HG03571 (cell line): ENCODE results near the gene UBE3A.
"Not testable (repeated sequence)": the region's sequence is repeated elsewhere in the genome, so short reads cannot be mapped to it uniquely, and the experiment has no call there.

Experiments
- ATAC-seq: cut with Tn5 transposase; IDR thresholded peaks from one replicate; pipeline ENCODE4 v1.9.1; 2021; ENCODE audit not compliant: unreplicated experiment

UBE3A gene

GRCh38 chr15:25438601-25439368, at the start of gene UBE3A:
Gene UBE3A, minus strand, starts transcription at chr15:25439024. Its CDS starts 29,917 bp downstream, at chr15:25409107.
- peak; percentile 90 for ATAC-seq

GRCh38 chr15:25487226-25487884, 48.5 kb upstream of the UBE3A start:
- no peak for ATAC-seq

GRCh38 chr15:25486051-25486450, 47.2 kb upstream of the UBE3A start:
- ATAC-seq: no peak

GRCh38 chr15:25481208-25481859, 42.5 kb upstream of the UBE3A start:
- no peak for ATAC-seq

- ATAC-seq: no peak
Measured at GRCh38 chr15:25478313-25478712, 39.5 kb upstream of the UBE3A start.

GRCh38 chr15:25477816-25478215, 39.0 kb upstream of the UBE3A start:
- ATAC-seq: no peak

- no peak for ATAC-seq
Measured at GRCh38 chr15:25474251-25474650, 35.4 kb upstream of the UBE3A start.

GRCh38 chr15:25470230-25470629, 31.4 kb upstream of the UBE3A start:
- ATAC-seq: no peak

- no peak for ATAC-seq
Measured at GRCh38 chr15:25469377-25469776, 30.6 kb upstream of the UBE3A start.

GRCh38 chr15:25468611-25469010, 29.8 kb upstream of the UBE3A start:
- no peak for ATAC-seq

- ATAC-seq: no peak
Measured at GRCh38 chr15:25465835-25466234, 27.0 kb upstream of the UBE3A start.

GRCh38 chr15:25464784-25465183, 26.0 kb upstream of the UBE3A start:
- ATAC-seq: no peak

GRCh38 chr15:25464383-25464782, 25.6 kb upstream of the UBE3A start:
- ATAC-seq: no peak

- ATAC-seq: no peak
Measured at GRCh38 chr15:25456196-25456595, 17.4 kb upstream of the UBE3A start.

GRCh38 chr15:25455226-25455625, 16.4 kb upstream of the UBE3A start:
- no peak for ATAC-seq

GRCh38 chr15:25454771-25455170, 15.9 kb upstream of the UBE3A start:
- ATAC-seq: no peak

- not testable (repeated sequence) for ATAC-seq
Measured at GRCh38 chr15:25453246-25453645, 14.4 kb upstream of the UBE3A start.

- no peak for ATAC-seq
Measured at GRCh38 chr15:25451501-25451900, 12.7 kb upstream of the UBE3A start.

- no peak for ATAC-seq
Measured at GRCh38 chr15:25450163-25450562, 11.3 kb upstream of the UBE3A start.

GRCh38 chr15:25446076-25446475, 7.3 kb upstream of the UBE3A start:
- ATAC-seq: no peak

GRCh38 chr15:25445412-25445811, 6.6 kb upstream of the UBE3A start:
- ATAC-seq: no peak

- no peak for ATAC-seq
Measured at GRCh38 chr15:25441111-25441510, 2.3 kb upstream of the UBE3A start.
